ENCODE measurements around the gene GRIA1.

DNA sequence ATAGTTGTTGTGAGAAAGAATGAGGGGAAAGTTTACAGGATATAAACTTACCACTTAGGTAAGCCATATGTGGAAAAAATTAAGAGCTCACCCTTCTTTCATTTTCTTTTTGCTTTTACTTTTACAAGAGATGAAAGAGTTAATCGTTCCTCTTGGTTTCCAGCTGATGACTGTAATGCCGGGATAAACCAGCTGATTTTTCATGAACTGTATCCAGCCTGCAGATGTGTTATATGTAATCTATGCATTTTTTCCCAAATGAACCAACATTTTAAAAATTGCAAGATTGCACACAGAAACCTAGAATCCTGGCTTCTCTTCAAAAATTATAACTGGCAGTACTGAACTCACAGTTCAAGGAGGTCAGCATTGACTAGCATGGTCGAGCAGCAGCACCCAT is 185.9 kb downstream of the GRIA1 start:
- TF ChIP-seq, protein P1, sequence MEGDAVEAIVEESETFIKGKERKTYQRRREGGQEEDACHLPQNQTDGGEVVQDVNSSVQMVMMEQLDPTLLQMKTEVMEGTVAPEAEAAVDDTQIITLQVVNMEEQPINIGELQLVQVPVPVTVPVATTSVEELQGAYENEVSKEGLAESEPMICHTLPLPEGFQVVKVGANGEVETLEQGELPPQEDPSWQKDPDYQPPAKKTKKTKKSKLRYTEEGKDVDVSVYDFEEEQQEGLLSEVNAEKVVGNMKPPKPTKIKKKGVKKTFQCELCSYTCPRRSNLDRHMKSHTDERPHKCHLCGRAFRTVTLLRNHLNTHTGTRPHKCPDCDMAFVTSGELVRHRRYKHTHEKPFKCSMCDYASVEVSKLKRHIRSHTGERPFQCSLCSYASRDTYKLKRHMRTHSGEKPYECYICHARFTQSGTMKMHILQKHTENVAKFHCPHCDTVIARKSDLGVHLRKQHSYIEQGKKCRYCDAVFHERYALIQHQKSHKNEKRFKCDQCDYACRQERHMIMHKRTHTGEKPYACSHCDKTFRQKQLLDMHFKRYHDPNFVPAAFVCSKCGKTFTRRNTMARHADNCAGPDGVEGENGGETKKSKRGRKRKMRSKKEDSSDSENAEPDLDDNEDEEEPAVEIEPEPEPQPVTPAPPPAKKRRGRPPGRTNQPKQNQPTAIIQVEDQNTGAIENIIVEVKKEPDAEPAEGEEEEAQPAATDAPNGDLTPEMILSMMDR (IDR thresholded peaks at IDR 0.05): no peak
- TF ChIP-seq, protein P2, sequence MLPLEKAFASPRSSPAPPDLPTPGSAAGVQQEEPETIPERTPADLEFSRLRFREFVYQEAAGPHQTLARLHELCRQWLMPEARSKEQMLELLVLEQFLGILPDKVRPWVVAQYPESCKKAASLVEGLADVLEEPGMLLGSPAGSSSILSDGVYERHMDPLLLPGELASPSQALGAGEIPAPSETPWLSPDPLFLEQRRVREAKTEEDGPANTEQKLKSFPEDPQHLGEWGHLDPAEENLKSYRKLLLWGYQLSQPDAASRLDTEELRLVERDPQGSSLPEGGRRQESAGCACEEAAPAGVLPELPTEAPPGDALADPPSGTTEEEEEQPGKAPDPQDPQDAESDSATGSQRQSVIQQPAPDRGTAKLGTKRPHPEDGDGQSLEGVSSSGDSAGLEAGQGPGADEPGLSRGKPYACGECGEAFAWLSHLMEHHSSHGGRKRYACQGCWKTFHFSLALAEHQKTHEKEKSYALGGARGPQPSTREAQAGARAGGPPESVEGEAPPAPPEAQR (CRISPR knock-in tag; IDR thresholded peaks at IDR 0.05): no peak
- no peak for TF ChIP-seq RELA (CRISPR knock-in tag; IDR thresholded peaks at IDR 0.05; ENCODE audit: borderline replicate concordance)
- no peak for TF ChIP-seq ZNF138 (CRISPR knock-in tag; conservative IDR thresholded peaks at IDR 0.05)
- TF ChIP-seq, protein P3, sequence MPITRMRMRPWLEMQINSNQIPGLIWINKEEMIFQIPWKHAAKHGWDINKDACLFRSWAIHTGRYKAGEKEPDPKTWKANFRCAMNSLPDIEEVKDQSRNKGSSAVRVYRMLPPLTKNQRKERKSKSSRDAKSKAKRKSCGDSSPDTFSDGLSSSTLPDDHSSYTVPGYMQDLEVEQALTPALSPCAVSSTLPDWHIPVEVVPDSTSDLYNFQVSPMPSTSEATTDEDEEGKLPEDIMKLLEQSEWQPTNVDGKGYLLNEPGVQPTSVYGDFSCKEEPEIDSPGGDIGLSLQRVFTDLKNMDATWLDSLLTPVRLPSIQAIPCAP (CRISPR knock-in tag; IDR thresholded peaks at IDR 0.05): no peak
- TF ChIP-seq NR1H2 (CRISPR knock-in tag; IDR thresholded peaks at IDR 0.05): no peak
- TF ChIP-seq, protein P4, sequence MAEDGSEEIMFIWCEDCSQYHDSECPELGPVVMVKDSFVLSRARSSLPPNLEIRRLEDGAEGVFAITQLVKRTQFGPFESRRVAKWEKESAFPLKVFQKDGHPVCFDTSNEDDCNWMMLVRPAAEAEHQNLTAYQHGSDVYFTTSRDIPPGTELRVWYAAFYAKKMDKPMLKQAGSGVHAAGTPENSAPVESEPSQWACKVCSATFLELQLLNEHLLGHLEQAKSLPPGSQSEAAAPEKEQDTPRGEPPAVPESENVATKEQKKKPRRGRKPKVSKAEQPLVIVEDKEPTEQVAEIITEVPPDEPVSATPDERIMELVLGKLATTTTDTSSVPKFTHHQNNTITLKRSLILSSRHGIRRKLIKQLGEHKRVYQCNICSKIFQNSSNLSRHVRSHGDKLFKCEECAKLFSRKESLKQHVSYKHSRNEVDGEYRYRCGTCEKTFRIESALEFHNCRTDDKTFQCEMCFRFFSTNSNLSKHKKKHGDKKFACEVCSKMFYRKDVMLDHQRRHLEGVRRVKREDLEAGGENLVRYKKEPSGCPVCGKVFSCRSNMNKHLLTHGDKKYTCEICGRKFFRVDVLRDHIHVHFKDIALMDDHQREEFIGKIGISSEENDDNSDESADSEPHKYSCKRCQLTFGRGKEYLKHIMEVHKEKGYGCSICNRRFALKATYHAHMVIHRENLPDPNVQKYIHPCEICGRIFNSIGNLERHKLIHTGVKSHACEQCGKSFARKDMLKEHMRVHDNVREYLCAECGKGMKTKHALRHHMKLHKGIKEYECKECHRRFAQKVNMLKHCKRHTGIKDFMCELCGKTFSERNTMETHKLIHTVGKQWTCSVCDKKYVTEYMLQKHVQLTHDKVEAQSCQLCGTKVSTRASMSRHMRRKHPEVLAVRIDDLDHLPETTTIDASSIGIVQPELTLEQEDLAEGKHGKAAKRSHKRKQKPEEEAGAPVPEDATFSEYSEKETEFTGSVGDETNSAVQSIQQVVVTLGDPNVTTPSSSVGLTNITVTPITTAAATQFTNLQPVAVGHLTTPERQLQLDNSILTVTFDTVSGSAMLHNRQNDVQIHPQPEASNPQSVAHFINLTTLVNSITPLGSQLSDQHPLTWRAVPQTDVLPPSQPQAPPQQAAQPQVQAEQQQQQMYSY (CRISPR knock-in tag; IDR thresholded peaks at IDR 0.05): no peak
- TF ChIP-seq, protein P5, sequence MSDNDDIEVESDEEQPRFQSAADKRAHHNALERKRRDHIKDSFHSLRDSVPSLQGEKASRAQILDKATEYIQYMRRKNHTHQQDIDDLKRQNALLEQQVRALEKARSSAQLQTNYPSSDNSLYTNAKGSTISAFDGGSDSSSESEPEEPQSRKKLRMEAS (CRISPR knock-in tag; IDR thresholded peaks at IDR 0.05): no peak
- TF ChIP-seq ZNF263 (CRISPR knock-in tag; IDR thresholded peaks at IDR 0.05; ENCODE audit: low read depth): no peak
- TF ChIP-seq IRF2 (CRISPR knock-in tag; IDR thresholded peaks at IDR 0.05; ENCODE audit: borderline replicate concordance, low read depth): no peak
- TF ChIP-seq CREB1 (CRISPR knock-in tag; IDR thresholded peaks at IDR 0.05): no peak
- no peak for TF ChIP-seq ZNF396 (CRISPR knock-in tag; IDR thresholded peaks at IDR 0.05; ENCODE audit: borderline replicate concordance)
- TF ChIP-seq, protein P6, sequence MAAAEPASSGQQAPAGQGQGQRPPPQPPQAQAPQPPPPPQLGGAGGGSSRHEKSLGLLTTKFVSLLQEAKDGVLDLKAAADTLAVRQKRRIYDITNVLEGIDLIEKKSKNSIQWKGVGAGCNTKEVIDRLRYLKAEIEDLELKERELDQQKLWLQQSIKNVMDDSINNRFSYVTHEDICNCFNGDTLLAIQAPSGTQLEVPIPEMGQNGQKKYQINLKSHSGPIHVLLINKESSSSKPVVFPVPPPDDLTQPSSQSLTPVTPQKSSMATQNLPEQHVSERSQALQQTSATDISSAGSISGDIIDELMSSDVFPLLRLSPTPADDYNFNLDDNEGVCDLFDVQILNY (CRISPR knock-in tag; IDR thresholded peaks at IDR 0.05): no peak

Measured in WTC11 (cell line).